GM18858 (cell line): ENCODE results near the gene CAMK1D.

Source experiments
- ATAC-seq: cut with Tn5 transposase; IDR thresholded peaks from one replicate; pipeline ENCODE4 v1.9.1; 2021; ENCODE audit not compliant: unreplicated experiment

Gene CAMK1D

DNA sequence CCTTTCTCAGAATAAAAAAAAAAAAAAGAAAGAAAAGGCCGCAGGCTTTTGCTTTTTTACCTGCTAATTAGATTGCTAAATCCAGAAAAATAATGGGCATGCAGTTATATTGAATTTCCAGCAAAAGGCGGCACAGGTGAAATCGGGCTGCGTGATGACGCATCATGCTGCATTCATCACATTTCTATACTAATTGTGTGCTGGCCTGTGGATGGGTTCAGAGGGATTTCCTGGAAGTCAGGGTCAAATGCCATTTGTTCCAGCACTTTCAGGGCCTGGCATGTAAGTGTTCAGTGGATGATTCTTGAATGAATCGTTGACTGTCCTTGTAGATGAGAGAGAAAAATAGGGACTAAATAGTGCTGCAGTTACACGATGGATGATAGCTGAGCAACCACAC lies 292.7 kb downstream of the CAMK1D start:
- no peak for ATAC-seq

- ATAC-seq: no peak
Measured at GRCh38 chr10:12643279-12643678, 293.9 kb downstream of the CAMK1D start.

GRCh38 chr10:12644380-12645144 lies 295.2 kb downstream of the CAMK1D start:
- ATAC-seq: no peak

DNA sequence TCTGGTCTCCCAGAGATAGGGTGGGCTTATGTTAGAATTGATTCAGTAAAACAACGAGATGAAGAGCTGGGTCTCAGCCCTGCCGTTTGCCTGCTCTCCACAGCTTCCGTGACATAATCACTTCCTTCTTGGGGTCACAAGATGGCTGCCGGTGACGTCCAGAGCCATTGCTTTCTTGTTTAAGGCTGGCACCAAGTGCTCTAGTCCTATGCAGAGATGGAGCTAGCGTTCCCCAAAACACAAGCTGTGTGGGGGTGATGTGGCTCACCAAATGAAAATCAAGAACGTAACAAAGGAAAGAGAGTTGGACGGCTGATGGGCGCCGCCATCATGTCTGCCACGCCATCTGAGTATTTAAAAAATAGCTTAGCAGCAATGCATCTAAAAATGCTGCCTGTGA lies 296.1 kb downstream of the CAMK1D start:
- ATAC-seq: no peak

GRCh38 chr10:12649012-12649584 lies 299.8 kb downstream of the CAMK1D start:
- no peak for ATAC-seq

DNA sequence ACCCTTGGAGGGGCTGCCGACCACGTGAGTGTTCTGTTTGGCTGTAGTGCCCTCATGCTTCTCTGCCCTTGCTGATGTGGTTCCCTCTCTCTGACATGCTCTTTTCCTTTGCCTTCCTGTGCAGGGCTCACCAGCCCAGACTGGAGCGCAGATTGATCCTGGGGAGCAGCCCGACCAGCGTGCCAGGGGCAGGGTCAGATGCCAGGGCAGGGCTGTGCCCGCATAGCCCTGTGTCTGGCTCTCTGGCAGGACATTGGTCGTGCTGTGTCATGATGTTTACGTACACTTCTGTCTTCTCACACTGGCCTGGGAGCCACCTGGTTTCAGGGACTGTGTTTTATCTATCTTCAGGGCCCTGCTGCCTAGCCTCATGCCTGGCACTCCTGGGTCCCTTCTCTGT lies 300.8 kb downstream of the CAMK1D start:
- no peak for ATAC-seq

- no peak for ATAC-seq
Measured at GRCh38 chr10:12650538-12651298, 301.4 kb downstream of the CAMK1D start.

GRCh38 chr10:12655940-12656339 lies 306.6 kb downstream of the CAMK1D start:
- no peak for ATAC-seq

- ATAC-seq: no peak
Measured at GRCh38 chr10:12656518-12657142, 307.3 kb downstream of the CAMK1D start.

DNA sequence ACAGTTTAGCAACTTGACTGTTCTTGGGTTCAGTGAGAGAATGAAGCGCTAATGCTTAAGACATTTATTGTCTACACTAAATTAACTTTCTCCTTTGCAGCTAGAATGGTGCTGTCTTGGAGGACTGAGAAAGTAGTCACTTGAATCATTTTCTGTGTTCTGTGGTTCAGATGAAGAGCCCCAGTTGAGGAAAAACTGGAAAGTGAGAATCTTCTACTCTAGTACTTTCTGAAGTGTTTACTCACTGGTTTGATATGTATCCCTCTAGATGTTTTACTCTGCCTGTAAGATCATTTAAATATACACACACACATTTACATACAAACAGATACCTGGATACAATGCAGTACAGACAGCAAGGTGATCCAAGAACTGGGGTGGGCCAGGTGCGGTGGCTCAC lies 308.1 kb downstream of the CAMK1D start:
- ATAC-seq: no peak

DNA sequence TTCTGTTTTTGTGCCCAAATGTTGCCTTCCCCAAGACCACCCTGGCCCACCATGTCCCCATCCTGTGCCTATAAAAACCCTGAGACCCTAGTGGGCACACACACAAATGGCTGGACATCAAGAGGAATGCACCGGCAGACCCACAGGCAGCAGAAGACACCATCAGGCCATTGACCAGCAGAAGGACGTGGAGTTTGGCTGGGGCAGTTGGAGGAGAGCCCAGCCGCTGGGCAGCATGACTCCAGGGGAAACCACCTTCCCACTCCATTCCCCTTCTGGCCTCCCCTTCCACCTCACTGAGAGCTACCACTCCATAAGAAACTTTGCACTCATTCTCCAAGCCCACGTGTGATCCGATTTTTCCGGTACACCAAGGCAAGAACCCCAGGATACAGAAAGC lies 309.2 kb downstream of the CAMK1D start:
- ATAC-seq: no peak

DNA sequence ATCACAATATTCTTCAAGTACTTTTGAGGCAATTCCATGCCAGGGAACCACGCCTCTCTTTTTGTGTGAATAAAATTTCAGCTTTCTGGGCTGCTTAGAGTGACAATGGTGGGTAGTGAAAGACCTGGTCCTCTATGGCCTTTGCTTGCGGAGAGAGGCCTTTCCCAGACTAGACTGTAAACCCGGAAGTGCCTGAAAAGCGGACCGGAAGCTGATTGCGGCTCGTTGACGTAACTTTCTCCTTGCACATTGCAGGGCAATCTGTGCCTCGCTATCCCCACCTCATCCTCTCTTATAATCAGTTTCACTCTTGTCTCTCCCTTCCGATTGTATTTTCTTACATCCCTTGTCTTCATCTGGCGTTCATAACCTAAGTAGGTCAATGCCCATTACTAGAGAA lies 310.4 kb downstream of the CAMK1D start:
- no peak for ATAC-seq

DNA sequence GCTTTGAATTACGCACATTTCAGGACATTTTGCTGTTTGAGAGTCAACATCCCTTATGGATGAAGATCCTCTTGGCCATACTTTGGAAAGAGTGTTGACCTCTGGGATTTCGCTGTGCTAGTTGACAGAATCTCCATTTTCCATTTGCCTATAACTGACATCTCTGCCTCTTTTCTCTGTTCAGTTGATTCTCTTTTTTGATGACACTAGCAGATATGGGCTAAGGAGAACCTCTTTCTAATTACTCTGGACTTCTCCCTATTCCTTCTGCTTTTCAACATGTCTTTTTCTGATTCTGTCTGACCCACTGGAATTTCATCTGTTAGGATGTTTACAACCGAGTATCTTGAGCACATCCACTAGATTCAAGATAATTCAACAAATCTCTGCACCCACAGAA lies 311.5 kb downstream of the CAMK1D start:
- no peak for ATAC-seq

- ATAC-seq: no peak
Measured at GRCh38 chr10:12661671-12662070, 312.3 kb downstream of the CAMK1D start.

GRCh38 chr10:12663863-12664262 lies 314.5 kb downstream of the CAMK1D start:
- no peak for ATAC-seq

DNA sequence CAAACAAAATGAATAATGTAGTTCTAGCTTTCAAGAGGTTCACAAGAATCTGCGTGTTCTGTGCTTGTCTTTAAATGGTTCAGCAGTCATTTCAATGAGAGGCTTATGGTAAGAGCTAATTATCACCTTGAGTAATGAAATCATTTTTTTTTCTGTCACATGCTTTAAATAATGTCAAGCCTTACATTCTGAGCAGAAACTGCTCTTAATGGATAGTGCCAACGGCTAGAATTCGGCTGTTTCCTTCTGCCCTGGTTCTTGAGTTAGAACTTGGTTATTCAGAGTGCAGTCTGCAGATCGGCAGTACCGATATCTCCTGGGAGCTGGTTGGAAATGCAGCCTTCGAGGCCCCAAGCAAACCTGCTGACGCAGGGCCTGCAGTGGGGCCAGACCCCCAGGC lies 316.2 kb downstream of the CAMK1D start:
- no peak for ATAC-seq

- ATAC-seq: no peak
Measured at GRCh38 chr10:12667052-12667451, 317.7 kb downstream of the CAMK1D start.

DNA sequence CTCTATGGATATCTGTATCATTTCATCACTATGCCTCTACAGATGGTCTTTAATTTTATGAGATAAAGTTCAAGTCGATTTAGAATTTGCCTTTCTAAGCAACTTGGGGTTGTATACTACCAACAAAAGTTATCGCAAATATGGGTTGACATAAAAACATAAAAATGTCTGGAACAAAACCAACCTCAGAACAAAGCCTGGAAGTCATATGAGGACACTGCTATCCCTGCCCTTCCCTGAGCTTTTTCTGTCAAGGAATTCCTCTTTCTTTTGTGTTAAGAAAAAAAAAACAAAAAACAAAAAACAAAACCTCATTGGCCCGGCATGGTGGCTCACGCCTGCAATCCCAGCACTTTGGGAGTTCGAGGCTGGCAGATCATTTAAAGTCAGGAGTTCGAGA lies 319.3 kb downstream of the CAMK1D start:
- ATAC-seq: no peak

DNA sequence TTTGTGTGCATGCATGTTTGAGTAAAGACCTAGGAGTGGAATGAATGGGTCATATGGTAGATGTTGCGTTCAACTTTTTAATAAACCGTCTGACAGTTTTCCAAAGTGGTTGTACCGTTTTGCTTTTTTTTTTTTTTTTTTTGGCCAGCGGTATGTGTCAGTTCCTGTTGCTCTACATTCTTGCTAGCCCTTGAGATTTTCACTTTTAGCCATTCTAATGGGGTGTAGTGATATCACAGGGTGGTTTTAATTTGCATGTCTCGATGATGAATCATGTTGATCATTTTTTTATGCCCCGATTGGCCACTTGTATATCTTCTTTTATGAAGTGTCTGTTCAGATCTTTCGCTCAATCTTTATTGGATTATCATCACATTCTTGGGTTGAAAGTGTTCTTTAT lies 320.7 kb downstream of the CAMK1D start:
- no peak for ATAC-seq

DNA sequence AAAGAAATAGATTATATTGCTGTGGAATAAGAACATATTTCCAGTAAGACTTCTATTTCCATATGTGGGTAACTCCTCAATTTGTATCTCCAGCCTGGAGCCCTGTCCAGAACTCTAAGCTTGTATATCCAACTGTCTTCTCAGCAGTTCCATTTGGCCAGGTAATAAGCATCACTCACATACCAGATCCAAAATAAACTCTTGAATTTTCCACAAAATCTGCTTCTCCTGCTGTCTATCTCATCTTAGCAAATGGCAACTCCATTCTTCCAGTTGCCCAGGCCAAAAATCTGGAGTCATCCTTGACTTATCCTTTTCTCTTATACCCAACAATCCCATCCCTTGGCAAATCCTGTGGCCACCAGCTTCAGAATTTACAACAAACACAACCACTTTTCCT lies 325.8 kb downstream of the CAMK1D start:
- ATAC-seq: no peak

DNA sequence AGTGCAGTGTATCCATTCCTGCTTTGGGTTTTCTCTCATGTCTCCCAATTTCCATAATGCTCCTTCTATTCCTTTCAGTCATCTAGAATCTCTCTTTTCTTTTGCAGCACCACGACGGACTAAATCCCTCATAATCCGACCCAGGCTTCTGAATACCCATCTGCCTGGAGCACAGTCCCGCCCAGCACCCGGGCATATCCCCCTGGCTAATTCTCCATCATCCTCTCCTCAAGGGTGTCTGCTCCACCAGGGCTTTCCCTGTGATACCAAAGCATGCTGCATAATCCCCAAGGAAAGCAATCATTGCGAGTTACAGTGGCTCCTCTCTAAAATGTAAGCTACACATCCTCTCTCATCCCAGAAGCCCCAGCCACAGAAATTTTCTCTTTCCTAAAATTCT lies 330.3 kb downstream of the CAMK1D start:
- no peak for ATAC-seq

- ATAC-seq: no peak
Measured at GRCh38 chr10:12681252-12681651, 331.9 kb downstream of the CAMK1D start.
